CD4-positive, alpha-beta T cell treated with Interleukin-17A for 1 hour (primary cell): ENCODE data around the gene IL4I1.

Source experiments
- DNase-seq: peaks from one replicate; pipeline ENCODE4 v3.0.0-alpha.2; 2020

IL4I1 gene

GRCh38 chr19:49849433-49850220 lies 47.1 kb downstream of the IL4I1 start:
- DNase-seq: no peak

- no peak for DNase-seq
These were observed 47.7 kb downstream of the IL4I1 start for GRCh38 chr19:49848938-49849337.

GRCh38 chr19:49847731-49848696 lies 48.7 kb downstream of the IL4I1 start:
- peak; percentile 49 for DNase-seq

GRCh38 chr19:49846408-49846807 lies 50.3 kb downstream of the IL4I1 start:
- DNase-seq: no peak

- DNase-seq: no peak
These were observed 51.3 kb downstream of the IL4I1 start for GRCh38 chr19:49845414-49845813.

GRCh38 chr19:49844138-49845095 lies 52.3 kb downstream of the IL4I1 start:
- no peak for DNase-seq

- no peak for DNase-seq
These were observed 53.4 kb downstream of the IL4I1 start for GRCh38 chr19:49843265-49843664.

GRCh38 chr19:49840736-49841249 lies 55.9 kb downstream of the IL4I1 start:
- DNase-seq: no peak

- DNase-seq: no peak
These were observed 56.4 kb downstream of the IL4I1 start for GRCh38 chr19:49840321-49840720.

- no peak for DNase-seq
These were observed 57.0 kb downstream of the IL4I1 start for GRCh38 chr19:49839713-49840112.
